RKO (cell line): ENCODE measurements around the gene TMEM97.
"Not testable (repeated sequence)": the region's sequence is repeated elsewhere in the genome, so short reads cannot be mapped to it uniquely, and the experiment has no call there.

Source experiments
- DNase-seq: peaks from one replicate; pipeline ENCODE4 v3.0.0-alpha.2; 2016; ENCODE audit warnings: low spot score

TMEM97 gene

DNA sequence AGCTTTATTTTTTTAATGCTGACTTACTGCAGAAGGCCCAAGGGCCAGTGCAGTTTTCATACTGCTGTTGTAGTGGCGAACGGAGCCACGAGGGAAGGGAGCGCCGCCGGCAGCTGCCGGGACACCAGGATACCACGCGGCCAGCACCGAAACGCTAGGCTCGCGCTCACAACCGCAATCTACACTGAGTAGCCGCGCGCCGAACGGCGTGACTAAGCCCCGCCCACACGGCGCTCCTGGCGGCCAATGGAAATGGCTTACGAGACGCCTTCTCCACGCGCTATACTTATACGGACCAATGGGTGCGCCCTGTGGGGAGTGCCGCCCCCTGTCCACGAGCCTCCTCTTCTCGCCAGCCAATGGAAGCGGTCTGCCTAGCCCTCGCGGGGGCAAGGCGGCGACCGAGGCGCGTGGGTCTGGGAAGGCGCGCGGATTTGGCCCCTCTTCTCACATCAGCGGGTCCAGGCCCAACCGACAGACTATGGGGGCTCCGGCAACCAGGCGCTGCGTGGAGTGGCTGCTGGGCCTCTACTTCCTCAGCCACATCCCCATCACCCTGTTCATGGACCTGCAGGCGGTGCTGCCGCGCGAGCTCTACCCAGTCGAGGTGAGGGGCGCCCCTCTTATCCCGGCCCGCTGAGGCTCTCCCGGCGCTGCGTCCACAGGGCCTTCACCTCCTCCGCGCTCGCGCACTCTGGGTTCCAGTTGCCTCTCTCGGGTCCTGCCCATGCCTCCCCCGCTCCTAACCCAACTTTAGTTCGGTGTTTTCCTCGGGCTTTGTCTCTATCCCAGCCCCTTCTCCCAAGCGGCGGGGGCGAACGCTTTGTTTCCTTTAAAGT lies at the start of gene TMEM97:
Gene TMEM97, plus strand, starts transcription at position 442 of the 839 bp plus-strand sequence. Its CDS starts 40 bp downstream, at position 482.
- peak; percentile 98 for DNase-seq

GRCh38 chr17:28270055-28270454 lies 48.9 kb upstream of the TMEM97 start:
- DNase-seq: no peak

- DNase-seq: no peak
These were observed 48.1 kb upstream of the TMEM97 start for GRCh38 chr17:28270926-28271325.

DNA sequence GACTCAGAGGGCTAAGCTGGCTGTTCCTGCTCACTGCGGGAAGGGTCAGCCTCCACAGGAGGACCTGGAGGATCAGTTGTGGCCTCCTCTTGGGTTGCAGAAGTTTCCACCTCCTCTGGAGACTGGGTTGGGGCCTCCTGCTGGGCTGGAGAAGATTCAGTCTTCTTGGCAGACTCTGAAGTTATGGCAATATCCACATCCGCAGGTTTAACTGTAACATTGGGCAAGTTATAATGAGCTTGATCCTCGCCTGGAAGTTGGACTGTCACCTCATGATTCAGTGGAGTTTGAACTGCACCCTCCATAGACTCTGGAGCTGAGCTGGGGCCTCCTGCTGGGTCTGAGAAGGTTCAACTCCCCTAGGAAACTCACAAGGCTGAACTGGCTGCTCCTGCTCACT lies 47.6 kb upstream of the TMEM97 start:
- DNase-seq: no peak

- no peak for DNase-seq
These were observed 46.8 kb upstream of the TMEM97 start for GRCh38 chr17:28272166-28272565.

DNA sequence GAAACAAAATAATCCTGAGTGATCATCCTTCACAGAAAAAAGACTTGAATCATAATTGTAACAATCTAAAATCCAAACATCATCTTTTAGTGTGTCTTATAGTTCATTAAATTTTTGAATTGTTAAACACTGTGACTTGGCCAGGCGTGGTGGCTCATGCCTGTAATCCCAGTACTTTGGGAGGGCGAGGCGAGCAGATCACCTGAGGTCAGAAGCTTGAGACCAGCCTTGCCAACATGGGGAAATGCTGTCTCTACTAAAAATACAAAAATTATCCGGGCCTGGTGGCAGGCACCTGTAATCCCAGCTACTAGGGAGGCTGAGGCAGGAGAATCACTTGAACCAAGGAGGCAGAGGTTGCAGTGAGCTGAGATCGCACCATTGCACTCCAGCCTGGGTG lies 45.7 kb upstream of the TMEM97 start:
- DNase-seq: not testable (repeated sequence)

DNA sequence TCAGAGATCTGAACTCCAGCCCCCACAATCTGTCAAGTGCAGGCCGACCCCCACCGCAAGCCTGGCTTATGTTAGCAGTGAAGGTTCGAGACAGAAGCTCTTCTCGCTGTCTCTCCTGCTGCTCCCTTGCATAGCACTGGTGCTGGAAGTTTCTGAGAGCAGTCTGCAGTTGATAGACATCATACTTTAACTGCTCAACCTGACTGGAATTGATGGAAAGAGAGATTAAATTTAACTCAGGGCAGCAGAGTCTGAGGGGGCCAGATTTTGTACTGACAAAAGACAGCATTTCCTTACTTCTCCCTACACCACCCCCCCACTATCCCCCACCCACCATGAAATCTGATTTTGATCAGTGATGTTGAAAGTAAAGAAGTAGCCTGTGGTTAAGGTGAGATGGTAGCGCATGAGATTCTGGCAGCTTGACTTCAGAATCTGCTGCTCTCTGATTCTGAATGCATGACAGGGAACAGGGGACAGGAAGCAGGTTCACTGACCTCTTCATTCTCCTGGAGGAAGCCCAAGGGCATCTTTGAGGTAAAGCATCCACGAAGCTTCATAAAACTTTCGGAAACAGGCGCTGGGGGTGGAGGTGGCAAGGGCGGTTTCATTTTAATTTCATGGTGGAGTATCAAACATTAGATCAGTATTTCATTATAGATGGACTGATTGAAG lies 44.3 kb upstream of the TMEM97 start:
- DNase-seq: no peak

GRCh38 chr17:28276011-28276410 lies 43.0 kb upstream of the TMEM97 start:
- no peak for DNase-seq

DNA sequence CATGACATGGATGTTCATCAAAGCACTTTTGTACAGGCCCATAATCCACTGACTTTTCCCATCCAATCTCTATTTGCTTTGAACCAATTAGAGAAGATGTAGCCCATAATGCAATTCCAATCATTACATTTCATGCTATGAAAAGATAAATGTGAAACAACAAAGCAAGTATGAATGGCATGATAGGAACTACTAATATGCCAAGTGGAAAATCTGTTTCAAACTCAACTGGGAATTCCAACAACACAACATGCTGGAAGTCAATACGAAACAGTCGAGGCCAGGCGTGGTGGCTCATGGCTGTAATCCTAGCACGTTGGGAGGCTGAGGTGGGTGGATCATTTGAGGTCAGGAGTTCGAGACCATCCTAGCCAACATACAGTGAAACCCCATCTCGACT lies 39.6 kb upstream of the TMEM97 start:
- no peak for DNase-seq

- DNase-seq: no peak
These were observed 38.2 kb upstream of the TMEM97 start for GRCh38 chr17:28280826-28281225.

DNA sequence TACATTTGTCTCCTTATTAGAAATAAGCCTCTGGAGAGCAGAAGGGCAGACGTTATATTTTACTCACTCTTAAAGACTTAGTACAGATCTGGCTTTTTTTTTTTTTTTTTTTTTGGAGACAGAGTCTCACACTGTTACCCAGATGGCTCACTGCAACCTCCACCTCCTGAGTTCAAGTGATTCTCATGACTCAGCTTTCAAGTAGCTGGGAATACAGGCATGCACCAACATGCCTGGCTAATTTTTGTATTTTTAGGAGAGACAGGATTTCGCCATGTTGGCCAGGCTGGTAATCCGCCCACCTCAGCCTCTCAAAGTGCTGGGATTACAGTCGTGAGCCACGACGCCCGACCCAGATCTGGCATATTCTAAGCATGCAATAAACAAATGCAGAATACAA lies 36.4 kb upstream of the TMEM97 start:
- DNase-seq: peak; percentile 34

GRCh38 chr17:28285965-28286364 lies 33.0 kb upstream of the TMEM97 start:
- no peak for DNase-seq

DNA sequence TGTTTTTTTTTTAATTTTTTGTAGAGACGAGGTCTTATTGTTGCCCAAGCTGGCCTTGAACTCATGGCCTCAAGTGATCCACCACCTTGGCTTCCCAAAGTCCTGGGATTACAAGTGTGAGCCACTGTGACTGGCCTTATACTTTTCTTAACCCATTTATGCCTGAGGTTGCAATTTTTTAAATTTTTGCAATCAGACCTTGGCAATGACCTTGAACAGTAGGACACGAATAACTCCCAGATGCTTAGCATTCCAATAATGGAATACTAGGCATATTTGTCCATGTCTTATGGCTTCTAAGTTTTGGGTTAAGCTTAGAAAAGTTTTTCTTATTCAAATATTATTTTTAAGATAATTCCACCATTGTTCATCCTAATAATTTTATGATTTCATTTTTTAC lies 28.3 kb upstream of the TMEM97 start:
- DNase-seq: no peak

DNA sequence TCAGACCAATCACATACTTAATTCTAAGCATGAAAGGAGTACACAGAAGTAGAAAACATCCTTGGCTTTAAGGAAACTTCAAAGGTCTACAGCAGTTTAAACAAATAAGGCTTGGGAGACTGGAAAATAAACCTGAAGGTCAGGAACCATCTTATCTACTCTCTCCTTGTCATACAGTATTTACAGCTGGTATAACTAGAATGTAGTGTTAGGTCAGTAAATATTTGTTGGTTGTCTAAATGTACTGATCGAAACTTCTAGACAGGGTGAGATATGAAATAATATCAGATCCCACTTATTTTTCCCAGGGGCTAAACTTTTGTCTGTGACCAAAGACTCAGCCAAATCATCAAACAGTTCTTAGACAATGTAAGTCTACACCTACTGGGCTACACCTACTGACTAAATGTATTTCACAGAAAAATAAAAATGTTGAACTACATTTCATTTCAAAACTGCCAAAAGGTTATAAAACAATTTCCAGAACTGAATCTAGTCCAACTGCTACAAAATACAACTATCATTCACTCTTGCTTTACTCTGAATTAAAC lies 27.1 kb upstream of the TMEM97 start:
- DNase-seq: no peak

DNA sequence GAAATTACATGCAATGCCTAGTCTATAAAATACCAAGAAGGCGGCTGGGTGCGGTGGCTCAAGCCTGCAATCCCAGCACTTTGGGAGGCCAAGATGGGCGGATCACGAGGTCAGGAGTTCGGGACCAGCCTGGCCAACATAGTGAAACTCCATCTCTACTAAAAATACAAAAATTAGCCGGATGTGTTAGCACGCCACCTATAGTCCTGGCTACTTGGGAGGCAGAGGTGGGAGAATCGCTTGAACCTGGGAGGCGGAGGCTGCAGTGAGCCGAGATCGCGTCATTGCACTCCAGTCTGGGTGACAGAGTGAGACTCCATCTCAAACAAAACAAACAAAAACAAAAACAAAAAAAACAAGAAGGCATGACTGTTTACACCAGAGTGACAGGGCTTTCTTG lies 26.1 kb upstream of the TMEM97 start:
- not testable (repeated sequence) for DNase-seq

GRCh38 chr17:28293994-28294393 lies 25.0 kb upstream of the TMEM97 start:
- DNase-seq: no peak

GRCh38 chr17:28295677-28296578 lies 23.1 kb upstream of the TMEM97 start:
- no peak for DNase-seq

DNA sequence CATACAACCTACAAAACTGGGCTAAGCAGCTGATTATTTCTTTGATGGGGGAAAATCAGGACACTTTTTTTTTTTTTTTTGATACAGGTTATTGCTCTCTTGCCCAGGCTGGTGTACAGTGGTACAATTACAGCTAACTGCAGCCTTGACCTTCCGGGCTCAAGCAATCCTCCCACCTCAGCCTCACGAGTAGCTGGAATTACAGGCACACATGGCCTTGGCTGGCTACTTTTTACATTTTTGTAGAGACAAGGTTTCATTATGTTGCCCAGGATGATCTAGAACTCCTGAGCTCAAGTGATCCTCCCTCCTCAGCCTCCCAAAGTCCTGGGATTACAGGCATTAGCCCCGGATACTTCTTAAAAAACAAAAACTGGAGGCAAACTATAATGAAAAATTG lies 20.6 kb upstream of the TMEM97 start:
- no peak for DNase-seq

- DNase-seq: no peak
These were observed 12.0 kb upstream of the TMEM97 start for GRCh38 chr17:28306954-28307401.

GRCh38 chr17:28313841-28314240 lies 5.2 kb upstream of the TMEM97 start:
- DNase-seq: no peak

DNA sequence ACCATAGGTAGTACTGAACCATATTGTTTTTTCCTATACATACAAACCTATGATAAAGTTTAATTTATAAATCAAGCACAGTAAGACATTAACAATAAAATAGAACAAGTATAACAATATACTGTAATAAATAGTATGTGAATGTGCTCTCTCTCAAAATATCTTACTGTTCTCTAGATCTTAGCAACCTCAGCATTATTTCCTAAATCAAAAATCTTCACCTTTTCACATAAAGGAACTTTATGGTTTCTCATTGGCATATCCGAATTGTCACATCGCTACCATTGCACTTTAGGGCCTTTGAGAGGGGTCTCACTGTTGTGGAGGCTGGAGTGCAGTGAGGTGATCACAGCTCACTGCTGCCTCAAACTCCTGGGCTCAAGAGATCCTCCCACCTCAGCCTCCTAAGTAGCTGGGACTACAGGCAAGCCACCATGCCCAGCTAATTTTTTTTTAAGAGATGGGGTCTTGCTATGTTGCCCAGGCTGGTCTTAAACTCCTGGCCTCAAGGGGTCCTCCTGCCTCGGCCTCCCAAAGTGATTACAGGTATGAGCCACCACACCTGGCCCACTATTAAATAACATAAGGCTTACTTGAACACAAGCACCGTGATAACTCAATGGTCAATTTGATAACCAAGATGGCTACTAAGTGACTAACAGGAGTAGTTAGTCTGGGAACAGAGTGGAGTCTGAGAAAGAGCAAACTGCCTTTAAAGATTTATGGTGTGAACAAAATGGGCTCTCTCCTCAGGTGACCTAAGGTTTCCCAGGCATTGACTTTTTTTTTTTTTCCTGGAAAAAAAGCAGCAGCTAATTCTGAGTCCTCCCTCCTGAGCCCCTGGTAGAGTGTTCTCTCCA lies 2.9 kb upstream of the TMEM97 start:
- DNase-seq: no peak
